ENCODE data around the gene TUG1.

DNA sequence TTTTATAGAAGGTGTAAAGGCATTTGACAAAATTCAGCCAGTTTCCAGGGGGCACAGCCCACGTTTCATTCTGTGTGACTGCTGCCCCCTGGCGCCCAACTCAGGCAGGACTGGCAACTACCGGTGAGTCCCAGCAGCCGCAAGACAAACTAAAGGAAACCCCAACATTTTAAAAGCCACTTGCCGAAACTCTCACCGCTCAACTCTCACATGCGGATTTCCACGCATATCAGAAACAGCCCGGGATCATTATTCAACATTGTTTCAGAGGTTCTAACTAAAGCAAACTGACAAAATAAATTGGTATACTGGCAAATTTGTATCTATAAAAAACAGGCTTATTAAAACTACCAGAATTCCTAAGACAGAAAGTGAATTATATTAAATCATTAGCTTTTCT, 48.7 kb upstream of the TUG1 start:
- TF ChIP-seq EZH2 (IDR thresholded peaks at IDR 0.05): no peak
- TF ChIP-seq POLR2AphosphoS5 (IDR thresholded peaks at IDR 0.05; ENCODE audit: borderline replicate concordance, low read depth, low read length): no peak

Data from SK-N-MC (cell line).